Gastrocnemius medialis (tissue), 4 donors: ENCODE results near the gene PPARA. TPM values are rescaled to one million over a fixed set of nuclear protein-coding genes. Genes with fewer than 3 reads are reported as not detected.
"Not testable (repeated sequence)": the region's sequence is repeated elsewhere in the genome, so short reads cannot be mapped to it uniquely, and the experiment has no call there.

Experiments used
- ATAC-seq, 2 donors: fragments of 150-250 bp; one replicate each; pipeline ENCODE4 v1.9.1; 2016
- DNase-seq, 2 donors: peaks; one replicate each; pipeline ENCODE4 v3.0.0-alpha.2; 2019
- H3K27ac ChIP-seq, 4 donors: fragments of 200-600 bp; sonication (generic); 1 replicate in 1 of 4; 2 replicates in 3 of 4; pipeline ENCODE4 v1.5.1; 2016 to 2018; ENCODE audit warnings: mild to moderate bottlenecking in 2 of 4, moderate library complexity in 1 of 4
- H3K27me3 ChIP-seq, 3 donors: fragments of 200-600 bp; sonication (generic) in 2 of 3; 1 replicate in 1 of 3; 2 replicates in 2 of 3; pipeline versions ENCODE4 v1.5.1 to v1.6.0; 2016 to 2019; ENCODE audit warnings: mild to moderate bottlenecking in 1 of 3, moderate library complexity in 1 of 3
- H3K36me3 ChIP-seq, 2 donors: fragments of 200-600 bp; sonication (generic) in 1 of 2; one replicate each; pipeline ENCODE4 v1.5.1; 2017 to 2018
- H3K4me1 ChIP-seq, 2 donors: fragments of 200-600 bp; sonication (generic) in 1 of 2; one replicate each; pipeline ENCODE4 v1.5.1; 2016 to 2017; ENCODE audit warnings: mild to moderate bottlenecking in 2 of 2
- H3K4me3 ChIP-seq, 4 donors: fragments of 200-600 bp; sonication (generic) in 3 of 4; 1 replicate in 1 of 4; 2 replicates in 3 of 4; pipeline ENCODE4 v1.5.1; 2016 to 2019; ENCODE audit warnings: mild to moderate bottlenecking in 2 of 4
- H3K9me3 ChIP-seq, 3 donors: fragments of 200-600 bp; sonication (generic) in 2 of 3; 1 replicate in 1 of 3; 2 replicates in 2 of 3; pipeline ENCODE4 v1.5.1; 2016 to 2019
- POLR2A ChIP-seq, 2 donors: fragments of 450-650 bp; IDR thresholded peaks; one replicate each; pipeline ENCODE4 v1.6.1; 2017; ENCODE audit warnings: antibody characterized with exemption in 2 of 2, mild to moderate bottlenecking in 2 of 2, moderate library complexity in 2 of 2
- in situ Hi-C, 4 donors: fragments of 200-750 bp; cut with MboI; loops; one replicate each; pipeline versions ENCODE4 v1.15.0 to v1.8.0; 2017; ENCODE audit warnings: low sequenced_read_pairs in 4 of 4
- intact Hi-C: fragments of 100-400 bp; cut with DNase I; formaldehyde crosslinking; loops from one replicate; pipeline ENCODE4 v1.15.1; 2023; ENCODE audit warnings: low total_unique reads
- total RNA-seq, 4 donors: library from RNA; depleted of rRNA; stranded (reverse); fragments of >200 nt; gene quantifications; one replicate each; pipeline versions ENCODE4 v1.1.0 to v1.2.3, GENCODE V29; 2016
- TF ChIP-seq, protein P1 (sequence below), 5 experiments: fragments of 450-650 bp in 3 of 5; fragments of 200-600 bp in 2 of 5; sonication (generic) in 2 of 5; IDR thresholded peaks in 4 of 5; conservative IDR thresholded peaks in 1 of 5; 1 replicate in 4 of 5; 2 replicates in 1 of 5; pipeline ENCODE4 v1.5.1; 2016 to 2019; ENCODE audit warnings: antibody characterized with exemption in 5 of 5, mild to moderate bottlenecking in 3 of 5, moderate library complexity in 3 of 5

PPARA gene
- total RNA-seq, 4 donors from 2014 or later = 29.6 to 74.8 (median 57.9) TPM

DNA sequence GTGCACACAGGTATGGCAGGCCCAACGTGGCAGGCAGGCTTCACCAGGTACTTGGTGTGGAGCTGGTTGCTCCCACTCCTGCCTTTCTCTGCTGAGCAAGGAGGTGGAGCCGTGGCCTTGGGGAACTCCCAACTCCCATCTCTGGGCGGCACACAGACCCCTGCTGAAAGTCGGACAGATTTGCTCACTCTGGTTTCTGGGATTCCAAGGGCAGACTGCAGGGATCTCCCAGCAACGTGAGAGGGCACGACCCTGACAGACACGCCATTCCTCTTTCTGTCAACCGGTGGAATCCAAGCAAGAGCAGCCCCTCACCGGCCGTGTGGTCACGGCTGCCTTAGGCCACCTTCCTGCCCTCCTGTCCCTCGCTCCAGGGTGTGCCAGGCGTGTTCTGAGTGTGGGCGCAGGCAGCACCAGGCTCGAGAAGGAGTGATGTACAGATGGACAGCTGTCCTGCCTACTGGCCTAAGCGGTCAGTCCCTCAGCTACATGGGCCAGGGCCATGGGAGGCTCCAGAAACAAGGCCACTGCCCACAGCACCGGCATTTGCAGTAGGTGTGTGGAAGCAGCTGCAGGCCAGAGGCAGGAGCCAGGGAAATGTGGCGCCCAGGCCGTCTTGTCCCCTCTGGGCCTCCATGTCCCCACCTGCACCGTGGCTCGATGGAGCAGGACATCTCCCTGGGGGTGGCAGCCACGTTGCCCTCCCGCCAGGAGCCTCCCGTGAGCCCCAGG, 13.7 kb upstream of the PPARA start:
- TF ChIP-seq POLR2A (IDR thresholded peaks at IDR 0.05) = no peak
- TF ChIP-seq, protein P1, sequence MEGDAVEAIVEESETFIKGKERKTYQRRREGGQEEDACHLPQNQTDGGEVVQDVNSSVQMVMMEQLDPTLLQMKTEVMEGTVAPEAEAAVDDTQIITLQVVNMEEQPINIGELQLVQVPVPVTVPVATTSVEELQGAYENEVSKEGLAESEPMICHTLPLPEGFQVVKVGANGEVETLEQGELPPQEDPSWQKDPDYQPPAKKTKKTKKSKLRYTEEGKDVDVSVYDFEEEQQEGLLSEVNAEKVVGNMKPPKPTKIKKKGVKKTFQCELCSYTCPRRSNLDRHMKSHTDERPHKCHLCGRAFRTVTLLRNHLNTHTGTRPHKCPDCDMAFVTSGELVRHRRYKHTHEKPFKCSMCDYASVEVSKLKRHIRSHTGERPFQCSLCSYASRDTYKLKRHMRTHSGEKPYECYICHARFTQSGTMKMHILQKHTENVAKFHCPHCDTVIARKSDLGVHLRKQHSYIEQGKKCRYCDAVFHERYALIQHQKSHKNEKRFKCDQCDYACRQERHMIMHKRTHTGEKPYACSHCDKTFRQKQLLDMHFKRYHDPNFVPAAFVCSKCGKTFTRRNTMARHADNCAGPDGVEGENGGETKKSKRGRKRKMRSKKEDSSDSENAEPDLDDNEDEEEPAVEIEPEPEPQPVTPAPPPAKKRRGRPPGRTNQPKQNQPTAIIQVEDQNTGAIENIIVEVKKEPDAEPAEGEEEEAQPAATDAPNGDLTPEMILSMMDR (IDR thresholded peaks at IDR 0.05 in 4 of 5, conservative IDR thresholded peaks at IDR 0.05 in 1 of 5) = no peak
- no peak overlapping the region for H3K4me3 ChIP-seq
- ATAC-seq (no peak), DNase-seq (no peak)
- intact Hi-C loops = no loop called here
- H3K4me1 ChIP-seq = peaks cover 6% of the 10 kb centered on the region in 2 donors
- no peaks in the 10 kb centered on the region for H3K36me3 ChIP-seq
- H3K9me3 ChIP-seq = no peaks in the 10 kb centered on the region
- in situ Hi-C loops = loop anchor here in 1 of 4 donors (25.0 kb wide), 1 partner anchor 401 kb away; the partner anchor contains the start of gene CELSR1
- no peaks in the 10 kb centered on the region for H3K27me3 ChIP-seq
- no peak overlapping the region for H3K27ac ChIP-seq

DNA sequence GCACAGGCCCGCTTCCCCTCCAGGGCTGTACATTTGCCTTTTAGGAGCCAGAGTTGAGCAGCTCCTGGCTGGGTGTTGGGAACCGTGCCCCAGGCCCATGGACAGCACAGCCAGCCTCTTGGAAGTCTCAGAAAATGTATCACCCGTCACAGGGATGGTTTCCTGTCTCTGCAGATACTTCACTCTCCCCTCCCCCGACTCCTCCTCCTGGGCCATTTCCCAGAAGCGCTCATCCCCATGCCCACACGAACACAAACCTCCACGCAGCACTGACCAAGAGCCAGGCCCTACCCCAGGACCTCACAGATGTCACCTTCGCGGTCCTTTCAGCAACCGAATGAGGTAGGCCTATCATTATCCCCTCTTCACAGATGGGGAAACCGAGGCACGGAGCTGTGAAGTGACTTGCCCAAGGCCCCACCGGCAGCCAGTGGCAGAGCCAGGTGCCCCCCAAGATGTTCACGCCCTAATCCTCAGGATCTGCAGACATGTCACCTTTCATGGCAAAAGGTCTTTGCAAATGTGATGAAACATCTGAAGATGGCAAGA, 13.0 kb upstream of the PPARA start:
- Histone ChIP-seq H3K36me3 (no peaks in the 10 kb centered on the region), H3K4me3 (no peak overlapping the region), H3K27ac (no peak overlapping the region), H3K9me3 (no peaks in the 10 kb centered on the region), H3K27me3 (no peaks in the 10 kb centered on the region), H3K4me1 (peaks cover 6% of the 10 kb centered on the region in 2 donors)
- TF ChIP-seq, protein P1 (IDR thresholded peaks at IDR 0.05 in 4 of 5, conservative IDR thresholded peaks at IDR 0.05 in 1 of 5) = no peak
- TF ChIP-seq POLR2A (IDR thresholded peaks at IDR 0.05) = no peak
- ATAC-seq = no peak
- intact Hi-C loops (no loop called here), in situ Hi-C loops (loop anchor here in 1 of 4 donors (25.0 kb wide), 1 partner anchor 400 kb away; the partner anchor contains the start of gene CELSR1)
- no peak for DNase-seq

DNA sequence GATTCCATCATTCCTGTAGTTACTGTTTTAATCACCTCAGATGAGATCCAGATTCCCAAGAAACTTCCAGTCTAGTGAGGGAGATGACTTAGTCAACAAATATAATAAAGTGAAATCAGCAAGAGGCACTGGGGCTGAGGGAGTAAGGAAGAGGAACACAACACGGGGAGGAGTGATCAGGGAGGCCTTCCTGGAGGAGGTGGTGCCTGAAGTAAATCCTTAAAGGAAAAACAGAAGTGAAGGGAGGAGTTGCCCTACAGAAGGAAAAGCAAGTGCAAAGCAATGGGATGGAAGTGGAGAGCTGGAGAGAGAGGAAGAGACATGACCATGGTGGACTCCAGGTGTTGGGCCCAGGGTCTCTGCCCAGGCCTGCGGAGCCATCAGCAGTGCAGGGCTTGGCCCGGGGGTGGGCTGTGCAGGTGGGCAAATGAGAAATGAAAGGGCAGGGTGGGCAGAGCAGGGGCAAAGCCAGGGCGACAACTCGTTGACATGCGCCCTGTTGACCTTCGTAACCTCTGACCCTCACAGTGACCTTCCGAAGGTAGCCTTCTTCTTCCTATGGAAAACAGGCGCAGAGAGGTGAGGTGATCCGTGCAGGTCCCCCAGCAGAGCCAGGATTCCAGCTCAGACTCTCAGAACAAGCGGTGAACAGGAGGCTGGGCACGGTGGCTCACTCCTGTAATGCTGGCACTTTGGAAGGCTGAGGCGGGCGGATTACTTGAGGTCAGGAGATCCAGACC, 12.1 kb upstream of the PPARA start:
- ATAC-seq (no peak), DNase-seq (no peak)
- Histone ChIP-seq H3K4me1 (peaks cover 6% of the 10 kb centered on the region in 2 donors), H3K9me3 (no peaks in the 10 kb centered on the region), H3K36me3 (no peaks in the 10 kb centered on the region), H3K27ac (peak overlapping the region in 3 of 4 donors; percentile 74 to 87 (median 85)), H3K4me3 (no peak overlapping the region), H3K27me3 (no peaks in the 10 kb centered on the region)
- intact Hi-C loops (no loop called here), in situ Hi-C loops (loop anchor here in 1 of 4 donors (25.0 kb wide), 1 partner anchor 399 kb away; the partner anchor contains the start of gene CELSR1)
- no peak for TF ChIP-seq POLR2A (IDR thresholded peaks at IDR 0.05)
- TF ChIP-seq, protein P1 (IDR thresholded peaks at IDR 0.05 in 4 of 5, conservative IDR thresholded peaks at IDR 0.05 in 1 of 5) = no peak

DNA sequence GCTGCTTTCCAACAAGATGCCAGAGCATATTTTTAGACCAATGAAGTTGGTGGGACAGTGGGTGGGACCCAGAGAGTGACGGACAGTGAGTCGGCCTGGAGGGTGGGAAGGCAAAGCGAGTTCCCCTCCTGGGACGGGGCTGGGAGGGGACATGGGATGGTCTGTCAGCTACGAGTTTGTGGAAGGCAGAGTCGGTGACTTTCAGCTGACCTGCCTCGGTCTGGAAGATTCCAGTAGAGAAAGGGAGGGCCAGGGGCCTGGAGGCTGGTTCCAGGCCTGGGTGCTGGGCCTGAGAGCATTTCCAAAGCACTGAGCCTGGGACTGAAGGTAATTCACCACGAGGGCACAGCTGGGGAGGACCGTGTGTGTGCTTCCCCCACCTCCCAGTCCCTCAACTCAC, 10.9 kb upstream of the PPARA start:
- intact Hi-C loops, H3K9me3 ChIP-seq, H3K27me3 ChIP-seq, H3K36me3 ChIP-seq, H3K4me3 ChIP-seq, H3K4me1 ChIP-seq: not testable (repeated sequence)
- in situ Hi-C loops = loop anchor here in 1 of 4 donors (25.0 kb wide), 1 partner anchor 398 kb away; the partner anchor contains the start of gene CELSR1
- peak; percentile 54 to 64 for ATAC-seq
- peak overlapping the region; percentile 74 to 87 (median 84) for H3K27ac ChIP-seq
- peak in 1 of 2 donors; percentile 38 for DNase-seq
